H1 (cell line): ENCODE measurements around the gene VPS54. TPM values are rescaled to one million over a fixed set of nuclear protein-coding genes. Genes with fewer than 3 reads are reported as not detected.

ENCODE experiments used
- CTCF ChIA-PET: fragments of 300-600 bp; sonication (Branson Sonifier 250); formaldehyde crosslinking; loops from one replicate; lab custom pipeline; 2021; ENCODE audit not compliant: partially characterized antibody; lab: Charles Lee
- POLR2A ChIA-PET: fragments of 300-600 bp; sonication (Branson Sonifier 250); formaldehyde crosslinking; loops from one replicate; lab custom pipeline; 2021; ENCODE audit warnings: inconsistent platforms; ENCODE audit not compliant: partially characterized antibody; lab: Charles Lee
- DNase-seq, 2 experiments: peaks; one replicate each; pipeline versions ENCODE4 v3.0.0 to v3.0.0-alpha.2; 2010 to 2022; ENCODE audit warnings: low spot score in 2 of 2, low read depth in 1 of 2, mixed read lengths in 1 of 2
- FAIRE-seq: peaks from 2 replicates; lab custom pipeline; 2011; peaks lifted over from hg19 to GRCh38; lab: Jason Lieb, UNC
- H2AFZ ChIP-seq: 2 replicates; pipeline ENCODE4 v1.8.1; 2012; ENCODE audit warnings: low read length, inconsistent platforms
- H2AK5ac ChIP-seq: 2 replicates; pipeline ENCODE4 v1.6.1; 2013; ENCODE audit warnings: low read depth, low read length
- H2BK120ac ChIP-seq: replicated peaks from 2 replicates; pipeline ENCODE3; 2013; ENCODE audit warnings: low read depth, low read length, inconsistent platforms
- H2BK12ac ChIP-seq: 2 replicates; pipeline ENCODE4 v1.6.1; 2013; ENCODE audit warnings: low read depth, low read length
- H2BK15ac ChIP-seq: 2 replicates; pipeline ENCODE4 v1.6.1; 2013; ENCODE audit warnings: low read length
- H2BK20ac ChIP-seq: 2 replicates; pipeline ENCODE4 v1.6.1; 2013; ENCODE audit warnings: low read length
- H2BK5ac ChIP-seq: 2 replicates; pipeline ENCODE4 v1.6.1; 2013; ENCODE audit warnings: low read depth, low read length
- H3K14ac ChIP-seq: 2 replicates; pipeline ENCODE4 v1.6.1; 2013; ENCODE audit warnings: inconsistent platforms; ENCODE audit not compliant: insufficient read length
- H3K18ac ChIP-seq: 2 replicates; pipeline ENCODE4 v1.6.1; 2013; ENCODE audit warnings: low read length; ENCODE audit errors: extremely low read depth
- H3K23ac ChIP-seq: 2 replicates; pipeline ENCODE4 v1.6.1; 2013; ENCODE audit warnings: inconsistent platforms; ENCODE audit not compliant: insufficient read length
- H3K23me2 ChIP-seq: 2 replicates; pipeline ENCODE4 v1.6.1; 2013; ENCODE audit warnings: low read depth, low read length
- H3K27ac ChIP-seq: 2 replicates; pipeline ENCODE4 v1.6.1; 2011; ENCODE audit warnings: low read depth, low read length, inconsistent platforms
- H3K27me3 ChIP-seq, 4 experiments: replicated peaks in 1 of 4; 1 replicate in 1 of 4; 2 replicates in 3 of 4; pipeline versions ENCODE4 v1.6.1 to v1.8.1; 2011 to 2013; ENCODE audit warnings: low read length in 3 of 4, mild to moderate bottlenecking in 3 of 4, inconsistent platforms in 2 of 4, mixed read lengths in 2 of 4, moderate library complexity in 1 of 4; ENCODE audit not compliant: control insufficient read depth in 3 of 4, insufficient read depth in 3 of 4; ENCODE audit errors: extremely low read depth in 1 of 4
- H3K36me3 ChIP-seq, 4 experiments: 2 replicates each; pipeline versions ENCODE4 v1.6.1 to v1.8.1; 2011 to 2013; ENCODE audit warnings: mild to moderate bottlenecking in 4 of 4, low read length in 3 of 4, moderate library complexity in 2 of 4, control low read depth in 1 of 4, inconsistent platforms in 1 of 4; ENCODE audit not compliant: insufficient read depth in 4 of 4, control insufficient read depth in 2 of 4
- H3K4ac ChIP-seq: replicated peaks from 2 replicates; pipeline ENCODE3; 2013; ENCODE audit warnings: low read length, low read depth, mixed read lengths, inconsistent platforms; ENCODE audit not compliant: insufficient read length
- H3K4me1 ChIP-seq, 4 experiments: replicated peaks in 1 of 4; 1 replicate in 1 of 4; 2 replicates in 3 of 4; pipeline versions ENCODE4 v1.6.1 to v1.8.1; 2011 to 2013; ENCODE audit warnings: low read length in 3 of 4, inconsistent platforms in 2 of 4, mixed read lengths in 1 of 4; ENCODE audit not compliant: insufficient read depth in 4 of 4, control insufficient read depth in 3 of 4
- H3K4me2 ChIP-seq, 2 experiments: 2 replicates each; pipeline versions ENCODE4 v1.6.1 to v1.8.1; 2011 to 2013; ENCODE audit warnings: low read depth in 2 of 2, low read length in 2 of 2, control low read depth in 1 of 2, inconsistent platforms in 1 of 2, mild to moderate bottlenecking in 1 of 2; ENCODE audit not compliant: insufficient read depth in 1 of 2
- H3K4me3 ChIP-seq, 4 experiments: fragments of 200-600, 300-600 bp in 1 of 4; sonication (generic), shearing (Covaris generic), sonication (Bioruptor Twin) in 1 of 4; 2 replicates each; pipeline versions ENCODE4 v1.5.1 to v1.8.1; 2011 to 2016; ENCODE audit warnings: low read length in 4 of 4, low read depth in 3 of 4, control low read depth in 2 of 4, inconsistent platforms in 2 of 4, mild to moderate bottlenecking in 2 of 4, mixed read lengths in 1 of 4, moderate library complexity in 1 of 4; ENCODE audit not compliant: insufficient read depth in 2 of 4; ENCODE audit errors: extremely low read depth in 1 of 4
- H3K56ac ChIP-seq: replicated peaks from 2 replicates; pipeline ENCODE3; 2013; ENCODE audit warnings: low read depth, mild to moderate bottlenecking, mixed read lengths, low read length, inconsistent platforms; ENCODE audit not compliant: insufficient read length
- H3K79me1 ChIP-seq: 2 replicates; pipeline ENCODE4 v1.6.1; 2013; ENCODE audit warnings: low read depth, low read length, control low read depth
- H3K79me2 ChIP-seq, 2 experiments: 2 replicates each; pipeline versions ENCODE4 v1.6.1 to v1.8.1; 2012 to 2013; ENCODE audit warnings: low read length in 2 of 2, mild to moderate bottlenecking in 2 of 2, inconsistent platforms in 1 of 2; ENCODE audit not compliant: insufficient read depth in 2 of 2, control insufficient read depth in 1 of 2
- H3K9ac ChIP-seq, 4 experiments: replicated peaks in 1 of 4; 1 replicate in 1 of 4; 2 replicates in 3 of 4; pipeline versions ENCODE4 v1.6.1 to v1.8.1; 2011 to 2013; ENCODE audit warnings: low read depth in 3 of 4, low read length in 3 of 4, control low read depth in 2 of 4, mild to moderate bottlenecking in 2 of 4, moderate library complexity in 2 of 4, inconsistent platforms in 1 of 4; ENCODE audit errors: extremely low read depth in 1 of 4
- H3K9me3 ChIP-seq, 2 experiments: 2 replicates each; pipeline versions ENCODE4 v1.6.1 to v1.8.1; 2012 to 2013; ENCODE audit warnings: mild to moderate bottlenecking in 2 of 2, moderate library complexity in 2 of 2, control low read depth in 1 of 2, inconsistent platforms in 1 of 2, low read depth in 1 of 2, low read length in 1 of 2, mixed read lengths in 1 of 2; ENCODE audit not compliant: insufficient read depth in 2 of 2
- H4K20me1 ChIP-seq, 2 experiments: replicated peaks in 1 of 2; 2 replicates each; pipeline versions ENCODE3 to v1.8.1; 2011 to 2013; ENCODE audit warnings: inconsistent platforms in 2 of 2, low read length in 2 of 2, mild to moderate bottlenecking in 1 of 2; ENCODE audit not compliant: insufficient read depth in 2 of 2, control insufficient read depth in 1 of 2
- H4K5ac ChIP-seq: 2 replicates; pipeline ENCODE4 v1.6.1; 2013; ENCODE audit warnings: low read length, low read depth, mixed read lengths, inconsistent platforms; ENCODE audit not compliant: insufficient read length
- H4K8ac ChIP-seq: 2 replicates; pipeline ENCODE4 v1.8.0; 2013; ENCODE audit warnings: mild to moderate bottlenecking, moderate library complexity, low read length, inconsistent platforms; ENCODE audit not compliant: insufficient read depth; ENCODE audit errors: extremely low read depth
- H4K91ac ChIP-seq: replicated peaks from 2 replicates; pipeline ENCODE3; 2013; ENCODE audit warnings: low read length, mixed read lengths, inconsistent platforms; ENCODE audit not compliant: insufficient read length
- WGBS, 2 experiments: shearing (Covaris generic) in 1 of 2; methylation state at CpG; one replicate each; pipeline versions ENCODE4 v1.1.6 to v1.1.7; 2013 to 2015; ENCODE audit warnings: low lambda C conversion rate in 2 of 2, mixed read lengths in 2 of 2, inconsistent platforms in 1 of 2, low coverage in 1 of 2, missing lambda C conversion rate in 1 of 2; ENCODE audit not compliant: insufficient replicate concordance in 2 of 2, insufficient coverage in 1 of 2, insufficient read length in 1 of 2; ENCODE audit errors: extremely low coverage in 1 of 2, missing lambda C conversion rate in 1 of 2; 5-methylcytosine and 5-hydroxymethylcytosine counted together
- polyA plus RNA-seq, 7 experiments: library from polyadenylated mRNA; depleted of rRNA in 3 of 7; stranded (reverse) in 5 of 7; unstranded in 2 of 7; fragments of >200 nt in 5 of 7; fragments of 200-250 nt in 2 of 7; gene quantifications; 1 replicate in 5 of 7; 2 replicates in 1 of 7; 4 replicates in 1 of 7; pipeline versions ENCODE4 v1.2.1 to v1.2.3, GENCODE V29; 2011 to 2013; ENCODE audit warnings: missing spikeins in 2 of 7, mixed read lengths in 2 of 7
- total RNA-seq: library from RNA; stranded (reverse); fragmentation: NEBNext Ultra II Directional; extraction: Animal tissue kit (Norgen Biotek cat#: 25700); gene quantifications from 2 replicates; pipeline ENCODE4 v1.2.1, GENCODE V29; 2021

Gene VPS54
- total and polyA plus RNA-seq, 2 of the 8 experiments (the other 6 are each of a cell fraction or from before 2014, with no cell fraction given), result 3.6 to 13.2 TPM

GRCh38 chr2:64008434-64009009 lies 10.7 kb downstream of the VPS54 start:
- Histone ChIP-seq H2BK120ac (no peak overlapping the region), H2BK5ac (no peak overlapping the region), H3K23me2 (0 out of 2 replicates have a peak, but pooled peaks cover 2% of the 10 kb centered on the region), H3K79me2 (peaks cover 0 to 30% of the 10 kb centered on the region in 2 experiments; a peak in 2 of 4 replicates), H3K4me3 (no peak overlapping the region), H3K23ac (no peak overlapping the region), H4K5ac (no peak overlapping the region), H2AK5ac (no peak overlapping the region), H2BK15ac (no peak overlapping the region), H3K36me3 (no peaks in the 10 kb centered on the region), H3K56ac (no peak overlapping the region), H4K8ac (no peak overlapping the region), H4K20me1 (no peaks in the 10 kb centered on the region), H4K91ac (no peak overlapping the region), H3K4me1 (no peaks in the 10 kb centered on the region), H3K14ac (no peak overlapping the region), H3K9me3 (no peaks in the 10 kb centered on the region), H2BK20ac (no peak overlapping the region), H3K27ac (no peak overlapping the region), H3K27me3 (no peaks in the 10 kb centered on the region), H2BK12ac (no peak overlapping the region), H3K9ac (no peak overlapping the region), H3K18ac (no peak overlapping the region), H3K4ac (no peak overlapping the region), H3K4me2 (no peak overlapping the region), H3K79me1 (peaks cover 6% of the 10 kb centered on the region), H2AFZ (no peak overlapping the region)
- 95% methylated on average over 4 of the region's 4 CpGs; no CpG with 5 or more reads in 1 of the 2 experiments for WGBS, 2 experiments
- CTCF ChIA-PET, result no interaction called here
- FAIRE-seq (no peak), DNase-seq (no peak)
- POLR2A ChIA-PET, result interaction anchor here (0.6 kb wide), 1 partner anchor 53 kb away, joined by 3 read pairs; no protein-coding TSS in a partner anchor
